ENCODE data around the gene SDCBP2. TPM values are rescaled to one million over a fixed set of nuclear protein-coding genes. Genes with fewer than 3 reads are reported as not detected.

The SDCBP2 gene
- total and polyA plus RNA-seq, 5 donors: 1.9 to 2.2 (median 2.1) TPM

- Histone ChIP-seq H3K4me1 (ENCODE audit: control insufficient read depth, insufficient read depth, low read length) (peaks cover 15% of the 10 kb centered on the region), H3K4me3 (ENCODE audit: low read length) (no peak overlapping the region), H3K27me3 (ENCODE audit: control insufficient read depth, insufficient read depth) (no peaks in the 10 kb centered on the region), H3K9me3 (ENCODE audit: control insufficient read depth, low read length) (no peaks in the 10 kb centered on the region), H3K27ac (ENCODE audit: low read length) (peak overlapping the region; percentile 44)
- ATAC-seq (no peak), DNase-seq (no peak)
- 45% methylated on average over 5 of the region's 5 CpGs for WGBS
- intact Hi-C loops (cut with DNase I): loop anchor here in 1 of 4 donors (5.0 kb wide), 1 partner anchor 35 kb away; no protein-coding TSS in a partner anchor
These were observed 8.5 kb upstream of the SDCBP2 start for GRCh38 chr20:1337441-1337840.

- intact Hi-C loops (cut with DNase I): loop anchor here in 1 of 4 donors (5.0 kb wide), 1 partner anchor 35 kb away; no protein-coding TSS in a partner anchor
- WGBS: 23% methylated on average over 14 of the region's 14 CpGs
These were observed 7.9 kb upstream of the SDCBP2 start for GRCh38 chr20:1336699-1337367.

GRCh38 chr20:1335961-1336698 is 7.2 kb upstream of the SDCBP2 start:
- Histone ChIP-seq H3K27me3 (ENCODE audit: control insufficient read depth, insufficient read depth) (no peaks in the 10 kb centered on the region), H3K27ac (ENCODE audit: low read length) (peak overlapping the region; percentile 66), H3K4me1 (ENCODE audit: control insufficient read depth, insufficient read depth, low read length) (peaks cover 14% of the 10 kb centered on the region), H3K4me3 (ENCODE audit: low read length) (no peak overlapping the region), H3K9me3 (ENCODE audit: control insufficient read depth, low read length) (no peaks in the 10 kb centered on the region)
- intact Hi-C loops (cut with DNase I): loop anchor here in 1 of 4 donors (5.0 kb wide), 1 partner anchor 36 kb away; no protein-coding TSS in a partner anchor
- 62% methylated on average over 6 of the region's 6 CpGs for WGBS
- DNase-seq (no peak), ATAC-seq (peak in 1 of 2 donors; percentile 10)

More at GRCh38 chr20:1336699-1337367, 7.9 kb upstream of the SDCBP2 start:
- no peak overlapping the region for H3K4me3 ChIP-seq (ENCODE audit: low read length)
- no peaks in the 10 kb centered on the region for H3K27me3 ChIP-seq (ENCODE audit: control insufficient read depth, insufficient read depth)
- peak; percentile 87 to 93 (median 93) for DNase-seq
- peak overlapping the region; percentile 66 for H3K27ac ChIP-seq (ENCODE audit: low read length)
- peaks cover 15% of the 10 kb centered on the region for H3K4me1 ChIP-seq (ENCODE audit: control insufficient read depth, insufficient read depth, low read length)
- H3K9me3 ChIP-seq (ENCODE audit: control insufficient read depth, low read length): no peaks in the 10 kb centered on the region
- peak; percentile 92 to 97 for ATAC-seq

GRCh38 chr20:1334761-1335160 is 5.8 kb upstream of the SDCBP2 start:
- intact Hi-C loops (cut with DNase I): loop anchor here in 1 of 4 donors (5.0 kb wide), 1 partner anchor 38 kb away; no protein-coding TSS in a partner anchor
- Histone ChIP-seq H3K4me3 (ENCODE audit: low read length) (no peak overlapping the region), H3K27me3 (ENCODE audit: control insufficient read depth, insufficient read depth) (no peaks in the 10 kb centered on the region), H3K27ac (ENCODE audit: low read length) (no peak overlapping the region), H3K4me1 (ENCODE audit: control insufficient read depth, insufficient read depth, low read length) (peaks cover 24% of the 10 kb centered on the region), H3K9me3 (ENCODE audit: control insufficient read depth, low read length) (no peaks in the 10 kb centered on the region)
- DNase-seq (no peak), ATAC-seq (no peak)
- 52% methylated on average over 3 of the region's 3 CpGs for WGBS

- Histone ChIP-seq H3K27ac (ENCODE audit: low read length) (no peak overlapping the region), H3K4me1 (ENCODE audit: control insufficient read depth, insufficient read depth, low read length) (peaks cover 24% of the 10 kb centered on the region), H3K27me3 (ENCODE audit: control insufficient read depth, insufficient read depth) (no peaks in the 10 kb centered on the region), H3K4me3 (ENCODE audit: low read length) (no peak overlapping the region), H3K9me3 (ENCODE audit: control insufficient read depth, low read length) (no peaks in the 10 kb centered on the region)
- intact Hi-C loops (cut with DNase I): no loop called here
- DNase-seq: no peak
- 95% methylated on average over 4 of the region's 4 CpGs for WGBS
- ATAC-seq: no peak
These were observed 5.4 kb upstream of the SDCBP2 start for GRCh38 chr20:1334370-1334731.

- no peak overlapping the region for H3K4me3 ChIP-seq (ENCODE audit: low read length)
- H3K9me3 ChIP-seq (ENCODE audit: control insufficient read depth, low read length): no peaks in the 10 kb centered on the region
- H3K27me3 ChIP-seq (ENCODE audit: control insufficient read depth, insufficient read depth): no peaks in the 10 kb centered on the region
- WGBS: 92% methylated on average over 11 of the region's 11 CpGs
- ATAC-seq: no peak
- no peak for DNase-seq
- H3K4me1 ChIP-seq (ENCODE audit: control insufficient read depth, insufficient read depth, low read length): peaks cover 24% of the 10 kb centered on the region
- no peak overlapping the region for H3K27ac ChIP-seq (ENCODE audit: low read length)
- intact Hi-C loops (cut with DNase I): no loop called here
These were observed 4.8 kb upstream of the SDCBP2 start for GRCh38 chr20:1333462-1334369.

GRCh38 chr20:1332749-1333300 is 3.9 kb upstream of the SDCBP2 start:
- no peaks in the 10 kb centered on the region for H3K9me3 ChIP-seq (ENCODE audit: control insufficient read depth, low read length)
- no peak overlapping the region for H3K27ac ChIP-seq (ENCODE audit: low read length)
- ATAC-seq (no peak), DNase-seq (no peak)
- H3K4me1 ChIP-seq (ENCODE audit: control insufficient read depth, insufficient read depth, low read length): peaks cover 25% of the 10 kb centered on the region
- no peaks in the 10 kb centered on the region for H3K27me3 ChIP-seq (ENCODE audit: control insufficient read depth, insufficient read depth)
- no peak overlapping the region for H3K4me3 ChIP-seq (ENCODE audit: low read length)
- 83% methylated on average over 2 of the region's 2 CpGs for WGBS
- intact Hi-C loops (cut with DNase I): no loop called here

- ATAC-seq: no peak
- H3K27ac ChIP-seq (ENCODE audit: low read length): no peak overlapping the region
- peaks cover 27% of the 10 kb centered on the region for H3K4me1 ChIP-seq (ENCODE audit: control insufficient read depth, insufficient read depth, low read length)
- H3K27me3 ChIP-seq (ENCODE audit: control insufficient read depth, insufficient read depth): no peaks in the 10 kb centered on the region
- no peak overlapping the region for H3K4me3 ChIP-seq (ENCODE audit: low read length)
- intact Hi-C loops (cut with DNase I): no loop called here
- WGBS: 96% methylated on average over 6 of the region's 6 CpGs
- no peaks in the 10 kb centered on the region for H3K9me3 ChIP-seq (ENCODE audit: control insufficient read depth, low read length)
- DNase-seq: no peak
These were observed 3.0 kb upstream of the SDCBP2 start for GRCh38 chr20:1331801-1332453.

GRCh38 chr20:1331101-1331500 is 2.2 kb upstream of the SDCBP2 start:
- Histone ChIP-seq H3K9me3 (ENCODE audit: control insufficient read depth, low read length) (no peaks in the 10 kb centered on the region), H3K4me3 (ENCODE audit: low read length) (no peak overlapping the region), H3K27ac (ENCODE audit: low read length) (no peak overlapping the region), H3K27me3 (ENCODE audit: control insufficient read depth, insufficient read depth) (no peaks in the 10 kb centered on the region), H3K4me1 (ENCODE audit: control insufficient read depth, insufficient read depth, low read length) (peaks cover 30% of the 10 kb centered on the region)
- intact Hi-C loops (cut with DNase I): no loop called here
- DNase-seq (no peak), ATAC-seq (no peak)
- WGBS: 94% methylated on average over 2 of the region's 2 CpGs

Measured in right cardiac atrium (tissue), 5 donors.